SK-N-SH treated with all-trans-retinoic acid at 6 μM for 48 hours (cell line): ENCODE measurements around the gene ADAMTSL1.

Experiments used
- ATAC-seq: fragments of 200-7000 bp; cut with Tn5 transposase; 3 replicates; pipeline ENCODE4 v1.9.1; 2020; ENCODE audit warnings: mild to moderate bottlenecking, moderate library complexity
- ARNTL ChIP-seq: fragments of 450-650 bp; formaldehyde crosslinking; IDR thresholded peaks from 2 replicates; pipeline ENCODE4 v1.5.0; 2020; ENCODE audit warnings: low read depth, mild to moderate bottlenecking, moderate library complexity, borderline replicate concordance
- CREB5 ChIP-seq: fragments of 250-450 bp; sonication (Bioruptor Pico); IDR thresholded peaks from 2 replicates; pipeline ENCODE4 v1.5.1; 2020; ENCODE audit warnings: low read depth, mild to moderate bottlenecking, moderate library complexity
- CSDC2 ChIP-seq: fragments of 250-450 bp; sonication (Bioruptor Pico); IDR thresholded peaks from 2 replicates; pipeline ENCODE4 v1.5.0; 2020; ENCODE audit warnings: mild to moderate bottlenecking, moderate library complexity
- CSRNP3 ChIP-seq: fragments of 250-450 bp; sonication (Bioruptor Pico); IDR thresholded peaks from 2 replicates; pipeline ENCODE4 v1.5.1; 2021; ENCODE audit warnings: mild to moderate bottlenecking, moderate library complexity
- ESRRG ChIP-seq: fragments of 250-450 bp; sonication (Bioruptor Pico); IDR thresholded peaks from 2 replicates; pipeline ENCODE4 v1.6.1; 2021; ENCODE audit warnings: mild to moderate bottlenecking
- GLIS3 ChIP-seq: fragments of 250-450 bp; sonication (Bioruptor Pico); IDR thresholded peaks from 2 replicates; pipeline ENCODE4 v1.5.0; 2020; ENCODE audit warnings: mild to moderate bottlenecking, moderate library complexity
- ISL1 ChIP-seq: fragments of 250-450 bp; sonication (Bioruptor Pico); IDR thresholded peaks from 2 replicates; pipeline ENCODE4 v2.1.2; 2022; ENCODE audit warnings: mild to moderate bottlenecking, moderate library complexity
- OSR1 ChIP-seq: fragments of 250-450 bp; sonication (Bioruptor Pico); IDR thresholded peaks from 2 replicates; pipeline ENCODE4 v1.8.0; 2022; ENCODE audit warnings: moderate library complexity, mild to moderate bottlenecking, inconsistent platforms
- PATZ1 ChIP-seq: fragments of 250-450 bp; sonication (Bioruptor Pico); IDR thresholded peaks from 2 replicates; pipeline ENCODE4 v1.8.0; 2020; ENCODE audit warnings: mild to moderate bottlenecking, moderate library complexity, borderline replicate concordance
- PPARA ChIP-seq: fragments of 250-450 bp; sonication (Bioruptor Pico); IDR thresholded peaks from 2 replicates; pipeline ENCODE4 v1.5.0; 2020; ENCODE audit warnings: mild to moderate bottlenecking, borderline replicate concordance
- RARB ChIP-seq: fragments of 250-450 bp; sonication (Bioruptor Pico); IDR thresholded peaks from 2 replicates; pipeline ENCODE4 v1.8.0; 2021; ENCODE audit warnings: mild to moderate bottlenecking, moderate library complexity
- SNAI2 ChIP-seq: fragments of 250-450 bp; sonication (Bioruptor Pico); IDR thresholded peaks from 2 replicates; pipeline ENCODE4 v1.5.0; 2020; ENCODE audit warnings: mild to moderate bottlenecking, moderate library complexity
- TCF4 ChIP-seq: fragments of 250-450 bp; sonication (Bioruptor Pico); IDR thresholded peaks from 2 replicates; pipeline ENCODE4 v1.8.0; 2021; ENCODE audit warnings: mild to moderate bottlenecking, moderate library complexity, borderline replicate concordance
- TOX ChIP-seq: fragments of 250-450 bp; sonication (Bioruptor Pico); IDR thresholded peaks from 2 replicates; pipeline ENCODE4 v1.8.0; 2021; ENCODE audit warnings: mild to moderate bottlenecking, moderate library complexity, borderline replicate concordance
- ZC3H10 ChIP-seq: fragments of 250-450 bp; sonication (Bioruptor Pico); IDR thresholded peaks from 2 replicates; pipeline ENCODE4 v1.5.1; 2021; ENCODE audit warnings: mild to moderate bottlenecking, moderate library complexity
- ZFP3 ChIP-seq: fragments of 250-450 bp; sonication (Bioruptor Pico); IDR thresholded peaks from 2 replicates; pipeline ENCODE4 v1.5.0; 2020; ENCODE audit warnings: mild to moderate bottlenecking, moderate library complexity
- ZNF565 ChIP-seq: fragments of 450-650 bp; formaldehyde crosslinking; conservative IDR thresholded peaks from 2 replicates; pipeline ENCODE4 v1.5.0; 2020; ENCODE audit warnings: low read depth, mild to moderate bottlenecking, moderate library complexity
- ZNF70 ChIP-seq: fragments of 450-650 bp; formaldehyde crosslinking; IDR thresholded peaks from 2 replicates; pipeline ENCODE4 v1.5.0; 2020; ENCODE audit warnings: mild to moderate bottlenecking, moderate library complexity
- ZNF8 ChIP-seq: fragments of 450-650 bp; formaldehyde crosslinking; IDR thresholded peaks from 2 replicates; pipeline ENCODE4 v1.5.0; 2020; ENCODE audit warnings: mild to moderate bottlenecking, moderate library complexity
- TF ChIP-seq, protein P1 (sequence below): fragments of 250-450 bp; sonication (Bioruptor Pico); IDR thresholded peaks from 2 replicates; pipeline ENCODE4 v1.8.0; 2021; ENCODE audit warnings: low read depth, mild to moderate bottlenecking, moderate library complexity, borderline replicate concordance

The ADAMTSL1 gene

GRCh38 chr9:18746631-18747030 lies 272.7 kb downstream of the ADAMTSL1 start:
- no peak for ATAC-seq
- no peak for TF ChIP-seq PPARA (CRISPR knock-in tag)

DNA sequence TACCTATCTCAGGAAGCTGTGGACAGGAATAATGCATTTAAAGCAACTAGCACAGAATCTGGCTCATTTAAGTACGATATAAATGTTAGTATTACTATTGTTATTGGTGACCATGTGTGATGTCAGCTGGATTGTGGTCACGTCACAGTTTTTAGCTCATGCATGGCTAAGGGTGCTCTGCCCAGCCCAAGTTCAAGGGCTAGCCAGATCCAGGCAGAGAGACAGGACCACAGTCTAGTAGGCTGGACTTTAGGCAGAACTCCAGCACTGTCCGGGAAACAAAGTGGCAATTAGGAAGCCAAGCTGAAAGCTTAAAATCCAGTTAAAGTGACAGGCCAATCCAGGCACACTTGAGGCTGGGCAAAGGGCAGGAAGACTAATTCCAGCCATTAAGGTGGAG lies 273.6 kb downstream of the ADAMTSL1 start:
- no peak for ATAC-seq
- TF ChIP-seq ZNF70 (CRISPR knock-in tag) (no peak), TCF4 (CRISPR knock-in tag) (no peak), CREB5 (CRISPR knock-in tag) (no peak), RARB (CRISPR knock-in tag) (no peak), ZNF565 (CRISPR knock-in tag) (no peak), ISL1 (no peak), TOX (CRISPR knock-in tag) (no peak), PPARA (CRISPR knock-in tag) (no peak), CSRNP3 (CRISPR knock-in tag) (no peak), SNAI2 (CRISPR knock-in tag) (no peak), ZC3H10 (CRISPR knock-in tag) (no peak), ZNF8 (no peak), ZFP3 (CRISPR knock-in tag) (no peak), ARNTL (CRISPR knock-in tag) (no peak), OSR1 (CRISPR knock-in tag) (no peak), GLIS3 (CRISPR knock-in tag) (no peak), PATZ1 (CRISPR knock-in tag) (no peak), CSDC2 (no peak), ESRRG (CRISPR knock-in tag) (no peak)
- TF ChIP-seq, protein P1, sequence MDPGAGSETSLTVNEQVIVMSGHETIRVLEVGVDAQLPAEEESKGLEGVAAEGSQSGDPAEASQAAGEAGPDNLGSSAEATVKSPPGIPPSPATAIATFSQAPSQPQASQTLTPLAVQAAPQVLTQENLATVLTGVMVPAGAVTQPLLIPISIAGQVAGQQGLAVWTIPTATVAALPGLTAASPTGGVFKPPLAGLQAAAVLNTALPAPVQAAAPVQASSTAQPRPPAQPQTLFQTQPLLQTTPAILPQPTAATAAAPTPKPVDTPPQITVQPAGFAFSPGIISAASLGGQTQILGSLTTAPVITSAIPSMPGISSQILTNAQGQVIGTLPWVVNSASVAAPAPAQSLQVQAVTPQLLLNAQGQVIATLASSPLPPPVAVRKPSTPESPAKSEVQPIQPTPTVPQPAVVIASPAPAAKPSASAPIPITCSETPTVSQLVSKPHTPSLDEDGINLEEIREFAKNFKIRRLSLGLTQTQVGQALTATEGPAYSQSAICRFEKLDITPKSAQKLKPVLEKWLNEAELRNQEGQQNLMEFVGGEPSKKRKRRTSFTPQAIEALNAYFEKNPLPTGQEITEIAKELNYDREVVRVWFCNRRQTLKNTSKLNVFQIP (CRISPR knock-in tag), result no peak
- TF ChIP-seq, all 23 proteins: peak for 0

GRCh38 chr9:18748251-18748701 lies 274.3 kb downstream of the ADAMTSL1 start:
- no peak for ATAC-seq

More at GRCh38 chr9:18748251-18748701, 274.3 kb downstream of the ADAMTSL1 start:
- no peak for TF ChIP-seq TOX (CRISPR knock-in tag)
- no peak for TF ChIP-seq ZFP3 (CRISPR knock-in tag)
- no peak for TF ChIP-seq ARNTL (CRISPR knock-in tag)
- no peak for TF ChIP-seq CSDC2
- no peak for TF ChIP-seq CREB5 (CRISPR knock-in tag)
- TF ChIP-seq ZC3H10 (CRISPR knock-in tag), result no peak
